GM12874 (cell line): ENCODE data around the gene MICAL1.

ENCODE experiments used
- TF ChIP-seq, protein P1 (sequence below): IDR thresholded peaks from 2 replicates; pipeline ENCODE4 v1.5.1; 2011; ENCODE audit warnings: low read depth, mild to moderate bottlenecking, control low read depth, low read length, moderate library complexity; ENCODE audit not compliant: insufficient read depth

Gene MICAL1

DNA sequence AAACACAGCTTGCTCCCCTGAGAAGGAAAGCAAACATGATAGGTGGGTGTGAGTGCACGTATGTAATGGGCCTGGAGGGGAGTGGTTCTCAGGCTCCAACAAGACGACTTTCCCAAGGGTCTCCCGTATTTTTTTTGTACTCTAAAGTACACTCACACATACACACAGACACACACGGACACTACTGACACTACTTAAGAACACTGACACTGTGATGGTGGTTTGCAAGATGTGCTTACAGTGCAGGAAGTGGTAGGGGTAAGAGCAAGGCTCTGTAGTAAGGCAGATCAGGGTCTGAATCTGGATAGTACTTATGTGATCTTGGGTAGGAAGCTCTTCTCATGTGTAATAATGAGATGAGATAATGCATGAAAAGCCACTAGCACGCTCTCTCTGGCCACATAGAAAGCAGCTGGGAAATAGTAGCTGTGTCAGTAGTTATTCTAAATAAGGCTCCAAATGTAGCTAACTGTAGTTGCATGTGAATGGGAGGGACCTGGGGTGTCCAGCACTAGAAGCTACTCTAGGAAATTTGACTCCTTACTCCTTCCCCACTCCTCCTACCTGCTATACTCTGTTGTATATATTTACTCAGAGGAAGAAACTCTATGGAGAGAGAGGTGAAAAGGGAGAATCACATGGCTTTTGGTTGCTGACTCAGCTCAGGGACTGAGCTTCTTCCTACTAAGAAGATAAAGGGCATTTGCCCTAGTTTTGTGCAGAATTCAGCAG, 35.8 kb upstream of the MICAL1 start:
- TF ChIP-seq, protein P1, sequence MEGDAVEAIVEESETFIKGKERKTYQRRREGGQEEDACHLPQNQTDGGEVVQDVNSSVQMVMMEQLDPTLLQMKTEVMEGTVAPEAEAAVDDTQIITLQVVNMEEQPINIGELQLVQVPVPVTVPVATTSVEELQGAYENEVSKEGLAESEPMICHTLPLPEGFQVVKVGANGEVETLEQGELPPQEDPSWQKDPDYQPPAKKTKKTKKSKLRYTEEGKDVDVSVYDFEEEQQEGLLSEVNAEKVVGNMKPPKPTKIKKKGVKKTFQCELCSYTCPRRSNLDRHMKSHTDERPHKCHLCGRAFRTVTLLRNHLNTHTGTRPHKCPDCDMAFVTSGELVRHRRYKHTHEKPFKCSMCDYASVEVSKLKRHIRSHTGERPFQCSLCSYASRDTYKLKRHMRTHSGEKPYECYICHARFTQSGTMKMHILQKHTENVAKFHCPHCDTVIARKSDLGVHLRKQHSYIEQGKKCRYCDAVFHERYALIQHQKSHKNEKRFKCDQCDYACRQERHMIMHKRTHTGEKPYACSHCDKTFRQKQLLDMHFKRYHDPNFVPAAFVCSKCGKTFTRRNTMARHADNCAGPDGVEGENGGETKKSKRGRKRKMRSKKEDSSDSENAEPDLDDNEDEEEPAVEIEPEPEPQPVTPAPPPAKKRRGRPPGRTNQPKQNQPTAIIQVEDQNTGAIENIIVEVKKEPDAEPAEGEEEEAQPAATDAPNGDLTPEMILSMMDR: no peak

DNA sequence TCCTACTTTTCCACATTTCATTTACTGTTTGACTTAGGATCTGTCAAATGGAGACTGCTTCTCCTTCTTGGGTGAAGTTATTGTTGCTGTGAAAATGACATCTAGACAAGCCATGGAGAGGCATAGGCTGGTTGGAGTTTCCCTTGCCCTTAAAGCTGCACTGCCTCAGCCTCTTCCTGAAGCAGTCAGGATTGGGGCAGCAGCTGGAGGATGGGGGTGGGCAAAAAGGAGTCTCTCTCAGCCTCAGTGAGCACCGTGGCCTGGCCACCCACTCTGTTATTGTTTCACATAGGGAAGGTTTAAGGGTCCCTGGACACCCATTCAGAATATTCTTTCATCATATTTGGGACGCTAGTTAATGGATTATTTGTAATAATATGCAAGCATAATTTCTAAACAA, 35.1 kb upstream of the MICAL1 start:
- TF ChIP-seq, protein P1: no peak

DNA sequence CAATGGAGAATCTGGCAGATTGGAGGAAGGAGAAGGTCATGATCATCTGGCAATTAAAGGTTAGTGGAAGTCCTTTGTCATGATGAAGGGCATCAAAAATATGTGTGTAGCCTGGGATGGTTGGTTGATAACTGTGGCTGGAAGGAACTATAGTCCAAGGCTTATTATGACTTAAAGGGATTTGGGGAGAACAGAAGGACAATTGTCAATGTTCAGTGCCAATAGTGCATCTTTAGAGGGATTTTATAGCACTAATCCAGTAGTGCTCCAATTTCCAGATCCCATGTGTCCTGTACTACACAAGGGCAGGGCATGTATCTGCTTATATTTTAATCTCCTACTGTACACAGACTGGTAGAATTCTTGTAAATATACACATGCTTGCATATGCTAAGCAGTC, 32.4 kb upstream of the MICAL1 start:
- TF ChIP-seq, protein P1: no peak

DNA sequence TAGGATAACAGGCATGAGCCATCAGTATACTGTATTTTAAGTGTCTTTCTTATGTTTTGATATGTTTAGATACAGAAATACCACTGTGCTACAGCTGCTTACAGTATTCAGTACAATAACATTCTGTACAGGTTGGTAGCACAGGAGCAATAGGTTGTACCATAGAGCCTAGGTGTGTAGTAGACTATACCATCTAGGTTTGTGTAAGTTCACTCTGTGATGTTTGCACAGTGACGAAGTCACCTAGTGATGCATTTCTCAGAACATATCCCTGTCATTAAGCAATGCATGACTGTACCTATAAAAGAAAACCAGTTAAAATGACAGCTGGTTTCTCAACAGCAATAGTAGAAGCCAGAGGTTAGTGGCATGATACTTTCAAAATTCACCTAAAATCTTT, 30.5 kb upstream of the MICAL1 start:
- TF ChIP-seq, protein P1: no peak

DNA sequence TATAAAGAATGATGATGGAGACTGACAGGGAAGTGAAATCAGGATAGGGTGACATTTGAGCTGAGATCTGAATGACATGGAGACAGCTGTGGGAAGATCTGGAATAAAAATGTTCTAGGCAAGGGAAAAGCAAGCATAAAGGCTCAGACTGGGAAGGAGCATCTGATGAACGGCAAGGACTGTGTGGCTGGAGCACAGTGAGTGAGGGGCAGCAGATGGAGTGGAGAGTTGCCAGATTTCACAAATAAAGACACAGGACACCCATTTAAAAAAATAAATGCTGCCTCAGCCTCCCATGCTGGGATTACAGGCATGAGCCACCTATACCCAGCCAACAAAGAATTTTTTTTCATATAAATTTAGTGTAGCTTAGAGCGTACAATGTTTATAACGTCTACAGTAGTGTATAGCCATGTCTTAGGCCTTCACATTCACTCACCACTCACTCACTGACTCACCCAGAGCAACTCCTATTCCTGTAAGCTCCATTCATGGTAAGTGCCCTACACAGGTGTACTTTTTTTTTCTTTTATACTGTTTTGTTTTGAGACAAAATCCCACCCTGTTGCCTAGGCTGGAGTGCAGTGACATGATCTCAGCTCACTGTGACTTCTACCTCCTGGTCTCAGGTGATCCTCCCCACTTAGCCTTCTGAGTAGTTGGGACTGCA, 29.8 kb upstream of the MICAL1 start:
- TF ChIP-seq, protein P1: no peak

DNA sequence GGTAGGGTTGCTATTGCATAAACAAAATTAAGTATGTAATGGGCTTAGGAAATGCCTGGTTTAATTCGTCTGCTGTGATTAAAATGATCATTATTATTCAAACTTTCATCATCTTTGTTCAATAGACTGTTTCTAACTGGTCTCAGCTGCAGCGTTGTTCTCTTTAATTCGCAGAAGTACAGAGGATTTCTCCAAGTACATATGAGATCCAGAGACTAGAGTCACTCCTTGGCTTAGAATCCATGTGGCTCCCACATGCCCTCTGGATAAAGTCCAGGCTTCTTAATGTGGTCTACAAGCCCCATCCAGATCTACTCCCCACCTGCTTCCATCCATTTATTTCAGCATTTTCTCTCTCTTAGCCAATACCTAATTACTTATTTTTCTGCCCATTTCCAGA, 28.6 kb upstream of the MICAL1 start:
- TF ChIP-seq, protein P1: no peak

DNA sequence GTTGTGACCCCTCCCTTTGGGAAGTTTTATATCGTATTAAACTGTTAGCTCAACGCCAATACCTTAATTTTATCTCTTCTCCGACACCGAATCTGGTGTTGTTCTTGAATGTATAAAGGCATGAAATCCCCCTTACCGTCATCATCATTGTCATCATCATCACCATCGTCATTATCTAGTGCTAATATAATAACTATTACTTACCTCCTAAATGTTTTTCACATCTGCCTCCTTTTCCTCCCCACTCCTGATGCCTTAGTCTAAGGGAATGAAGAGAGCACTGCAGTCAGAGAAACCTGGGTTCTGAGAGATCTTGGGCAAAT, 28.1 kb upstream of the MICAL1 start:
- TF ChIP-seq, protein P1: no peak
